NCI-H2227 treated with DMSO at 0.1 percent for 48 hours (cell line): Measurements from ENCODE around the gene ZNHIT6.
"Not testable (repeated sequence)": the region's sequence is repeated elsewhere in the genome, so short reads cannot be mapped to it uniquely, and the experiment has no call there.

Experiments
- DNase-seq: peaks from one replicate; lab custom pipeline; 2025; lab: John Stamatoyannopoulos, UW

ZNHIT6 gene

DNA sequence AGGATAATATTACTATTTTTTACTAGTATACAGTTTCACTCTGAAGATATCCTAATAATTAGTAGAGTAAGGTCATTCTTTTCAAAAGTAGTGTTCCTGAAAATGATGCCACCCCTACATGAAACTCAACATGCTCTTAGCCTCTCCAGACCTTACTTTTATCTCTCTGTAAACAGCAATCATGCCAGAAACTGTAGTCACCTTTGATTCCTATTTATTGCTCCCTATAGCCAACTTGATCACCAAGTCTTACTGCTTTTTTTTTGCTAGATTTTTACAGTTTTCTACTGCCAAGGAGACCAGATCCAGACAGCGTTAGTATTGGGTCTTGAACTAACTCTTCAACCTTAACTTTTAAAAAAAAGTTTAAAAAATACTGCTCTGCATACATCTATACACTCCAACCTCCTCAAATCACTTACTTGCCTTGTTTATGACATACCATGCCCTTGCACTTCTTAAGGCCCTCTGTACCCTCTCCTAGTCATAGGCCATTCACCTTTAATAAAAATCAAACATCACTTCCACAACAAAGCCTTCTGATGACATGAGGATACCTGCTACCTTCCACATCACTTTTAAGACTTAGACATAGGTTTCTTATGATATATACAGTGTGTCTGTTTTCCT is 36.1 kb downstream of the ZNHIT6 start:
- DNase-seq = no peak

DNA sequence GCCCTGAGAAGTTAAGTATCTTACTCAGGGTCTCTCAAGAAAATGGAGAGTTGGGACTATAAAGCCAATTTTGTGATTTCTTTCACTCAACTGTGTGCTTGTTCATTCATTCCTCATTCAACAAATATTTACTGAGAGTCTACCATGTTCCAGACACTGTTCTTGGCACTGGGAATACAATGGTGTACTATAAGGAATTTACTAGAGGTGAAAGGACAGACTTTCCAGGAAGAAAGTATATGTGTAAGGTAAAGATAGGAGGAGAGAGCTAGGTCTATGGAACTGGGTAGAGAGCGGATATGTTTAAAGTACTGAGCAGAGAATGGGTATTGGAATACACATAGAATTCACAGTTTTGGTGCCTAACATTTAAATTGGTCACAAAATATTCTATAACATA is 42.3 kb downstream of the ZNHIT6 start:
- DNase-seq = no peak

DNA sequence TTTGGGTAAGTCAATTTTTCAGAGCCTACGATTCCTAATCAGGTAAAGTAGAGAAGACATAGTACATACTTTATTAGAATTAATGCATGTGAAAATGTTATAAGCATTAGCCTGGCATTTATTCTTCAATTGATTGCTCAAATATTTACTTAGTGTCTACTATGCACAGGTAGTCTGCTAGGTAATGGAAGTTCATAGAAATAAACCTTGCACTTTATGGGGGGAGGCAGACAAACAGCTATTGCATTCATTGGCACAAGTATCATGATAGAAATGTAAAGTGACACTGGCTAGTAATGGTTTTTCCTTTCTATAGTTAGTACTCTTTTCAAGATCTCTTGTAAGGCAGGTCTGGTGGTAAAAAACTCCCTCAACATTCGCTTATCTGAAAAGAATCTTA is 44.9 kb downstream of the ZNHIT6 start:
- no peak for DNase-seq

DNA sequence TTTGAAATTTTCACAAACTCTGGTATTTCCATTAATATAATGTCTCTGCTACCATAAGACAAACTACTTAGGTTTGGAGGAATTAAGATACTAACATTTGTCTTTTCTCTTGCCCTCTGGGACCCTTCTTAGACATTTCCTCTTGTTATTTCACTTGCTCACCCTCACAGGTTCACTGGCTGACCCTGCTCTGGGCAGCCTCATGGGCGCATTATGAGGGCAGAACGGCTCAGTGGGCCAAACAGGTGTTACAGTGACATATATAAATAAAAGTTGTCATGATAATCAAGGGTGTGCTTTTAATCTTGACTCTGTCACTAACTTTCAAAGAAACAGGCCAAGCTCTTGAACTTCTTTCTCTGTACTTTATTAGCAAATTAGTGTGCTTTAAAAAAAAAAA is 46.5 kb downstream of the ZNHIT6 start:
- DNase-seq = no peak

DNA sequence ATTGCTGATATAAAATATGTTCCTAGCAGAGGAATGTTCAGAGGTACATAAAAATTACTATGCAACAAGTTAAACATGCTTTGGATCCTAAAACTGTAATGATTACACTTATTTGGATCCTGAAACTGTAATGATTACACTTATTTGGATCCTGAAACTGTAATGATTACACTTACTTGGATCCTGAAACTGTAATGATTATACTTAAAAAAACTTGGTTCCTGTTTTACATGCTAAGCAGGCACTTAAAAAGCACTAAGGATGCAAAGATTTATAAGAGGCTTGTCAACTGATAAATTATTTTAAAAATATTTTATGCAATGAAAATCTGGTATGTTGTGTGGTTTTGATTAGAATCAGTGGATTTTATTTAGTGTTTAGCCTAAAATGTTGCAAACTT is 47.7 kb downstream of the ZNHIT6 start:
- DNase-seq = no peak

DNA sequence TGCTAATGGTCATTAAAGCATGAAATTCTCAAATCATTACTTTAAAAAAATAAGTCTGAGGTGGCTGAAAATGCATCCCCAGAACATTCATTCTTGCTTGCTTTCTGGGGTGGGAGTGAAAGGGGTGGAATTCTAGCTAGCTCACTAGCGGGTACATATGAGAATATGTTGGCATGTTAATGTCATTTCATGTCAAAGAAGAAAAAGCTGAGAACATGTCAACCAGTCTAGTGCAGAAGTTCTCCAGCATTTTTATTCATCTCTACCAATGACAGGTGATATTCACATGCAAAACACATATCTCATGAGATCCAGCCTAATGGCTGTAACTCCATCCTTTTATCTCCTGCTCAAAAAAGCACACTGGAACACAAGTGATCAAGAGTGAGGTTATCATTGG is 49.1 kb downstream of the ZNHIT6 start:
- no peak for DNase-seq

DNA sequence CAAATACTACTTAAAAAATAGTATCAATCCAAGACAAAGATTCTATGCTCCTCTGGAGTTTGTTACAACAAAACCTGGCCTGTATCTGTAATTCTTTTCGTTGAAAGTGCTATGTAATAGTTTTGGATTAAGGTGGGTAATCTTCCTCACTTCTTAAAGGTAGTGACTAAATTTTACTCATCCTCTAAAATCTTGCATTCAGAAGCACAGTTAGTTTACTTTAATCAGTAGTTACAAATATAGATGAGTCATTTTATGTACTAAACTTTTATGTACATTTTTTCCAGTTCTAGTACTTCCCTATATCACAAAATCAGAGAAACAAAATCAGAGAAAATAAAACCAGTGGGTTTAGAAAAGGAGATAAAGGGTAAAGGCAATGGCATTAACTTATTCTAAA is 51.3 kb downstream of the ZNHIT6 start:
- DNase-seq = no peak

DNA sequence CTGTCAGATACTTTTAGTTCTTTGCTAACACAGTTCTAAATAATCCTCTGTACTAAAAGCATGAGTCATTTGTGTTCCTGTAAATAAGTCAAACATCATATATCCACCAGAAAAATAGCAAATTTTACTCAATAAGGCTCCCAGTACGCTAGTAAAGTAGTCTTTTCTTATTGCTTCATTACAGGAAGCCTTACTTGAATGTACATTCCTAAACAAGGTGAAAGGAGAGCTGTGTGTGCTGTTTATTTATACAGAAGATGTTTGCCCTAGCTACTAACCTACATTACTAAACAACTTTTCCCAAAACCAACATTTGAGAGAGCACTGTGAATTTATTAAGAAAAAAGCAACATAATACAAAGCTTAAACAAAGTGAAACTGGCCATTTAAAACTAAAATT is 52.0 kb downstream of the ZNHIT6 start:
- DNase-seq = no peak

DNA sequence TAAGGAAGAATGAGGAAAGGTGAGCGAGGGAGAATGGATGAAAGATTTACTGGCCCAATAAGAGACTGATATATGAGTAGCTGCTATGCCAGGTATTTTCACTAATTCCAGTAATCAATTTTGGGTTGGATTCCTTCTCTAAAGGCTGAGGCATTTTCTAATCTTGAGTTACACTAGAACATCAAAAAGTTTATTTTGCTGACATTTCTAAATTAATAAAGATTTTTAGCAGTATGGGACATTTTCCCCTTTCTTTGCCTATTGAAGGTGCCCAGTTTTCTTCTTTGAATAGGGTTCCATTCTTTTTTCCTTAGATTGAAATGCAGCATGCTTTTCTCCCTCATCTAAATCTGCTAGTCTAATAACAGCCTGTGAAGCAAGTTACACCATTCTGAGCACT is 52.9 kb downstream of the ZNHIT6 start:
- no peak for DNase-seq

DNA sequence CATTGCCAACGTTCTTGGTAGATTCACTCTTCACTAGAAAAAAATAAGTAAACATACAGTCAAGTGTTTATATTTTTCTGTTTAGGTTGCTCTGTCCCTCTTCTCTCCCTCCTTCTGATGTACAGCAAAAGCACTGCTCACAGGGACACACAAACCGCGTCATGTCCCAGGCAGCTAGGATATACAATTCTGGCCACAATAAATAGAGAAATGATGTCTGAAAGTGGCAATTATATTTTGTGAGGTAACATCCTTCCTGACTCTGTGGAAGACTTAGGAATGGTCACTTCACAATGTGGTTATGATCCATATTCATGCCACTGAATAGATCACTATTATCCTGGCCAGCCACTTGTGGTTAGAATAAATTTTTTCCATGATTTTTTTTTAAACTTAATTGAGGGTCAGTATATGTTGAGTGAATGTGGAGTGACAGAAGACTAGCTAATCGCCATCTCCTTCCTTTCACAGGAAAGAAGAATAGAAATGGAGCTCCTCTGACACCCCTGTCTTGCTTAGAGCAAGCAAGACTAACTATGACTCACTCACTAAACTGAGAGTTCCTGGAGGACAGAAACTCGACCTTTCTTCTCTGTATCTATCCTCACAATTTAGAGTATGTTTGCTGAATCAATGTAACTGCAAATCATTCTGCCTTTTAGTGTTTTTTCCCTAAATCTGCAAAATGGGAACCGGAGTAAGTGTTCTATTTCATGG is 54.0 kb downstream of the ZNHIT6 start:
- no peak for DNase-seq

DNA sequence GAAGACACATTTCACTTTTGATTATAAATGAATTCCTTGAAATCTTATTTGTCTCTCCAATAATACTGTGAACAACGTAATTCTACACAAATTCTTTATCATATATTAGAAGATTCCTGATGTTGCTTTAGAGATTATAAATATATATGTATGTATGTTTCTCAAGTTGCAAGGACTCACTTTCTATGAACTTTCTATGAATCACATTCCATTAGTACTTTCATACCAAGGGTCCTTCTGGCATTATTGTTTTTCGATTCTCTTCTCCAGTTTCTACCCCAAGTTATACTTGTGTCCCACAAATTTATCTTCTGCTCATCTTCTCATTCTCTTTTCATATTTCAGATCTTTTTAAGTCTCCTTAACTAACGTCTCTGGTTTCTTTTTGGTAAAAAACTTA is 55.9 kb downstream of the ZNHIT6 start:
- DNase-seq = no peak

DNA sequence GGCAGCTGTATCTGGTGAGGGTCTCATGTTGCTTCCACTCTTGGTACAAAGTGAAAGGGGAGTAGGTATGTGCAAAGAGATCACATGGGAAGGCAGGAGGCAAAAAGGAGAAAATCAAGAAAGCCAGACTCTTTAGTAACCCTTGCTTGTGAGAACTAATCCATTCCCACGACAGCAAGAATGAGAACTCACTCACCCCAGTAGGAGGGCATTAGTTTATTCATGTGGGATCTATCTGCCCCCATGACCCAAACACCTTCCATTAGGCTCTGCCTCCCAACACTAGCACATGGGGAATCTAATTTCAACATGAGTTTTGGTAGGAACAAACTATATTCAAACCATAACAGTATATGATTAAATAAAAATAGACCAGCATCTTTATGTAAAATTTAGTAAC is 57.6 kb downstream of the ZNHIT6 start:
- no peak for DNase-seq

DNA sequence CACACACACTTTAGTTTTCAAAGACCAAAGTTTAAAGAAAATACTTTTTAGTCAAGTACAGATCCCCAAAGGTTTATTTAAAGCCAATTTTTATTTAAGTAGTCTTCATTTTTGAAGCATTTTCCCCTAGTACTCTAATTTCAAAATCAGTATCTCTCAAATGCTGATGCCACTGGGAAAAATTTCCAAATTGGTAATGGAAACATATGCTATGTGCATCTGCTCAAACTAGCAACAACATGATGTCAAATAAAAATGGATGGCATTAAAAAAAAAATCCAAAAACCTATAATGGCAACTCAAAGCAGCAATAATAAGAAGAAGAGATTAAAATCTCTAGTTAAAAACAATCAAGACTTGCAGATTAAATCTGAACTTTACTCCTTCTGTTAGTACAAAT is 58.6 kb downstream of the ZNHIT6 start:
- DNase-seq = no peak

DNA sequence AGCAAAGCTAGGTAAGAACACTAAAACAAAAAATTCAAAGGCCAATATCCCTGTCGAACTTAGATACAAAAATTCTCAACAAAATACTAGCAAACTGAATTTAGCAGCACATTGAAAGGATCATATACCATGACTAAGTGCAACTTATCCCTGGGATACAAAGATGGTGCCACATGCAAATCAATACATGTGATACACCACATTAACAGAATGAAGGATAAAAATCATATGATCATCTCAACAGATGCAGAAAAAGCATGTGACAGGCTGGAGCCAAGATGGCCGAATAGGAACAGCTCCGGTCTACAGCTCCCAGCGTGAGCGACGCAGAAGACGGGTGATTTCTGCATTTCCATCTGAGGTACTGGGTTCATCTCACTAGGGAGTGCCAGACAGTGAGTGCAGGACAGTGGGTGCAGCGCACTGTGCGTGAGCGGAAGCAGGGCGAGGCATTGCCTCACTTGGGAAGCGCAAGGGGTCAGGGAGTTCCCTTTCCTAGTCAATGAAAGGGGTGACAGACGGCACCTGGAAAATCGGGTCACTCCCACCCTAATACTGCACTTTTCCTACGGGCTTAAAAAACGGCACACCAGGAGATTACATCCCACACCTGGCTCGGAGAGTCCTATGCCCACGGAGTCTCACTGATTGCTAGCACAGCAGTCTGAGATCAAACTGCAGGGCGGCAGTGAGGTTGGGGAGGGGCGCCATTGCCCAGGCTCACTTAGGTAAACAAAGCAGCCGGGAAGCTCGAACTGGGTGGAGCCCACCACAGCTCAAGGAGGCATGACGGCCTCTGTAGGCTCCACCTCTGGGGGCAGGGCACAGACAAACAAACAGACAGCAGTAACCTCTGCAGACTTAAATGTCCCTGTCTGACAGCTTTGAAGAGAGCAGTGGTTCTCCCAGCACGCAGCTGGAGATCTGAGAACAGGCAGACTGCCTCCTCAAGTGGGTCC is 66.4 kb downstream of the ZNHIT6 start:
- DNase-seq = not testable (repeated sequence)

DNA sequence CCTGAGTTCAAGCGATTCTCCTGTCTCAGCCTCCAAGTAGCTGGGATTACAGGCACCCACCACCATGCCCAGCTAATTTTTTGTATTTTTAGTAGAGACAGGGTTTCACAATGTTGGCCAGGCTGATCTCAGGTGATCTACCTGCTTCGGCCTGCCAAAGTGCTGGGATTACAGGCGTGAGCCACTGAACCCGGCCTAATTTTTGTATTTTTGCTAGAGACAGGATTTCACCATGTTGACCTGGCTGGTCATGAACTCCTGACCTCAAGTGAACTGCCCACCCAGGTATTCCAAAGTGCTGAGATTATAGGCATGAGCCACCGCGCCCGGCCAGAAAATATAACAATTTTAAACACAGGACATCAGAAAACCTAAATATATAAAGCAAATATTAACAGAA is 68.3 kb downstream of the ZNHIT6 start:
- DNase-seq = not testable (repeated sequence)

DNA sequence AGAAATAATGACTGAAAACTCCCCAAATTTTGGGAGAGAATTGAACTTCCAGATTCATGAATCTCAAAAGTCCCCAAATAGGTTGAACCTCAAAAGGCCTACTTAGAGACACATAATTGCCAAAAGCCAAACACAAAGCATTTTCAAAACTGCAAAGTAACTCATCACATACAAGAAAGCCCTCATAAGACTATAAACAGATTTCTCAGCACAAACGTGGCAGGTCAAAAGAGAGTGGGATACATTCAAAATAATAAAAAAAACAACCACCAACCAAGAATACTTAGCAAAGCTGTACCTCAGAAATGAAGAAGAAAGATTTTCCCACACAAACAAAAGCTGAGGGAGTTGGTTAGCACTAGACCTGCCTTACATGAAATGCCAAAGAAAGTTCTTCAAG is 69.8 kb downstream of the ZNHIT6 start:
- DNase-seq = no peak

DNA sequence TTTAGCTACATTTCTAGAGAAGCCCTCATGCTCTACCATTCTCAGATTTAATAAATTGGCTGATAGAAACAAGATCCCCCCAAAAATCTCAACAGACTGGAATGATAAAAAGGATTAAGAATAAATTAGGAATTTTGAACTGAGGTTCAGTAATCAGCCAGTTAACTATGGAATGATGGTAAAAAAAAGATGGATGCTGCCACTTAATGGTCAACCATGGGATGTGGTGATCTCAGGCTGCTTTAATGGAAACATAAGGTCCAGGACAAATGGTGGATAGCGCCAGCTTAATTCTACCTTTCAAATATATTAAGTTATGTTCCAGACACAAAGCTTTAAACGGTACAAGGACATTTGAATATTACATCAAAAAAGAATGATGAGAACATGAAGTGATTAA is 77.7 kb downstream of the ZNHIT6 start:
- no peak for DNase-seq

DNA sequence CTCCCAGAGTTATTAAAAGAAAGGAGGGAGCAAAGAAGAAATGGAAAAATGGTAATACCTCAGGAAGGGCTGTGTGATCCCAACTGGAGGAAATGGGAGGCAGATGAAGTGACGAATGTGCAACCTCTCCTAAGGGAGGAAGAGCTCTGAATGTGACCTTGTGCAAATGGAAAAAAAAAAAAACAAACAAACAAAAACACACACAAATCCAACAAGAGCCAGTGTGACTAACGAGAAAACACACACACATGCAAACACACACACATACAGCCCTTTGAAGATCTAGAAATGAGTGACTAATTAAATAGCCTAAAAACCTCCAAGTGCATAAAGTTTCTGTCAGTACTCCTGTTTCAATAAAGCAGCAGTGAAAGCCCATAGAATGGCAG is 78.7 kb downstream of the ZNHIT6 start:
- no peak for DNase-seq

DNA sequence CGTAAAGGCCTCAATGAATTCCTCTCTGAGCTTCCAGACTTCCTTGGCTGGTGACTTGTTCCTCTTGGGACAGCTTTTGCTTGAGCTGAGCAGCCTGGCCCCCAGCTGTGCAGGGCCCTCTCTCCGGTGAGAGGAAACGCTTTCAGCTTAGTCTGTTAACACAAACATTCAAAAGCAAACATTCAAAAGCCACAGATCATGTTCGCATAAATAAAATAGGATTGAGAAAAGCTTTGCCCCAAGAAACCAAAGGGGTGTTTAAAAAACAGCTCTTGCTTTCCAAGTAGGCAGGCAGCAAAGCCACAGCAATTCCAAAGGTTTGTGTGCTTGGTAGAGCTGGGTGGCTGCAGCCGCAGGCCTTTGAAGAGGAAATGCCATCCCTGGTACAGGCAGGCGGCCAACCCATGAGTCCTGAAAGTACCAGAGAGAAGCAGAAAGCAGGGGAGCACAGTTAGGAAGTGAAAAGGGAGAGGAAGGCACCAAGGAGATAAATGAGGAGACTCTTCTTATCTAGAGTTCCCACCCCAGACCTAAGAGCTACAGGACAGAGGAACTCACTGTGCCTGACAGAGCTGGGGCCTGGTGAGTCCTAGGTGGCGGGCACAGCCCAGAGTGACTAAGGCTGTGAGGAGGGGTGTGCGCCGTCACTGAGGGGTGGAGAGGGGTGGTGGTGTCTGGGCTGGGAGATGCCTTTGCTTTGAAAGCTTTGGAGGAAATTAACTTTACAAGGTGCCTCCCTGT is 79.3 kb downstream of the ZNHIT6 start:
- DNase-seq = no peak

DNA sequence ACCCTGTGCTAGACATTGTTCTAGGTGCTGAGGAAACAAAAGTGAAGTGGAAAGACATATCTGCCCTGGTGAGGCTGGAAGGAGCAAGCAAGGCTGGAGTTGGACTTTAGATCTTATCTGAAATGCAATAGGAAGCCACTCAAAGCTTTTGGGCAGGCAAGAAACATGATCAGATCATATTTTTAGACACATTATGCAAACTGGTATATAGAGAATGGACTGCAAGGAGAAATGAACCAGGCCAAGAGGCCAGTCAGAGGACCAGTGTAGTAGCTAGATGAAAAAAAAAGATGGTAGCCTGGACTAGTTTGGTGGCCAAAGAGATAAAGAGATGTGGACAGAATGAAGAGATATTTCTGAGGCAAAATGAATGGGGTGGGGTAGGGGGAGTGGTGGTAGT is 81.4 kb downstream of the ZNHIT6 start:
- no peak for DNase-seq

DNA sequence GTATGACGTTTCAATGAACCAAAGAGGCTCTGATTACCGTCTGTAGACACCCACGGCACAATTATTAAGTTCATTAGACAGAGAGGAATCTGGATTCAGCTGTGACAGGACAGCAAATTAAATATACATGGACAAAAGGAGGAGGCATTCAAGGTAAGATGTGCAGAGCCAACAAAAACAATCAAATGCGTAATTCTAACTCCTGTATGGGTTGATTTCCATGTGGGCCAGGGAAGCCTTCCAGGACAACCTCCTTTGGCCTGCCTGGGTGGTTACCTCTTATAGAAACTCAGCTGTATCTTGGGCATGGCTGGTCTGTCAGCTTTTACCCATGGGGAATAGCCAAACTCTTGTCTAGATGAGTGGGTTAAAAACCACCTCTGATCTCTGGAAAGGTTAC is 83.9 kb downstream of the ZNHIT6 start:
- no peak for DNase-seq

DNA sequence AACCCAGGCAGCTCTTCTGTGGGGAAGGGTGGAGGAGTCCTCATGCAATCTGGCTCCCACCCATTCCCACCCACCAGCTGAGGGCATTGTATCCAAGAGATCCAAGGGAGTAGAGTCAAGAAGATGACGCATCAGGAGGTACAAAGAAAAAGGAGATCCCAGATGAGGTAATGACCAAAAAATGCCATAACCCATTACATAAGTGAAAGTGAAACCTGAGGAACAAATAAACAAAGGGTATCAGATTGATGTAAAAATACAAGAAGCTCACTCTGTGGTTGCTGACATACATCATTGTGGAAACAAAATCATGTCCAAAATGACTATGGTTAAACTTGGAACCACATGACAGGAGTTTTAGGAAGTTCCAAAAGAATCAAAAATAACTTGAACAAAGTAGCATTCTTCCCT is 85.2 kb downstream of the ZNHIT6 start:
- DNase-seq = no peak
